DND-41 (cell line): ENCODE measurements around the gene RAB11FIP5.

Experiments
- ATAC-seq: fragments of 200-7000 bp; cut with Tn5 transposase; 3 replicates; pipeline ENCODE4 v1.9.1; 2021; ENCODE audit warnings: low read depth; ENCODE audit not compliant: insufficient read depth
- DNase-seq: peaks from one replicate; pipeline ENCODE4 v3.0.0-alpha.2; 2020
- H2AFZ ChIP-seq: 2 replicates; pipeline ENCODE4 v1.6.0; 2012; ENCODE audit warnings: low read depth, low read length
- H3K27ac ChIP-seq: 2 replicates; pipeline ENCODE4 v1.5.1; 2012; ENCODE audit warnings: low read length, inconsistent platforms
- H3K27me3 ChIP-seq: fragments of 200-600 bp; sonication (generic); 2 replicates; pipeline ENCODE4 v1.6.0; 2012; ENCODE audit warnings: low read length, mild to moderate bottlenecking, inconsistent platforms; ENCODE audit not compliant: insufficient read depth, poor library complexity
- H3K36me3 ChIP-seq: 2 replicates; pipeline ENCODE4 v1.5.1; 2012; ENCODE audit warnings: low read length, inconsistent platforms; ENCODE audit not compliant: insufficient read depth
- H3K4me1 ChIP-seq: 2 replicates; pipeline ENCODE4 v1.5.1; 2012; ENCODE audit warnings: mild to moderate bottlenecking, low read length; ENCODE audit not compliant: insufficient read depth
- H3K4me2 ChIP-seq: 2 replicates; pipeline ENCODE4 v1.6.0; 2012; ENCODE audit warnings: mild to moderate bottlenecking, moderate library complexity, low read length, inconsistent platforms; ENCODE audit not compliant: insufficient read depth
- H3K4me3 ChIP-seq, 2 experiments: fragments of 200-600 bp in 1 of 2; shearing (Covaris generic) in 1 of 2; 2 replicates each; pipeline ENCODE4 v1.5.1; 2012 to 2016; ENCODE audit warnings: inconsistent platforms in 2 of 2, low read length in 2 of 2, mild to moderate bottlenecking in 2 of 2, low read depth in 1 of 2, moderate library complexity in 1 of 2
- H3K79me2 ChIP-seq: 2 replicates; pipeline ENCODE4 v1.6.0; 2012; ENCODE audit warnings: low read length, inconsistent platforms; ENCODE audit not compliant: insufficient read depth
- H3K9ac ChIP-seq: 2 replicates; pipeline ENCODE4 v1.6.0; 2012; ENCODE audit warnings: low read depth, mild to moderate bottlenecking, inconsistent platforms, low read length, moderate library complexity
- H3K9me3 ChIP-seq: 2 replicates; pipeline ENCODE4 v1.5.1; 2012; ENCODE audit warnings: low read length, moderate library complexity, mild to moderate bottlenecking, inconsistent platforms; ENCODE audit not compliant: insufficient read depth, severe bottlenecking
- H4K20me1 ChIP-seq: 2 replicates; pipeline ENCODE4 v1.6.0; 2012; ENCODE audit warnings: low read length; ENCODE audit not compliant: insufficient read depth
- EZH2 ChIP-seq: IDR thresholded peaks from 3 replicates; pipeline ENCODE4 v1.6.1; 2012; ENCODE audit warnings: borderline replicate concordance, low read depth, mild to moderate bottlenecking, moderate library complexity, low read length, inconsistent platforms; ENCODE audit not compliant: severe bottlenecking
- TF ChIP-seq, protein P1 (sequence below): IDR thresholded peaks from 2 replicates; pipeline ENCODE4 v1.5.1; 2012; ENCODE audit warnings: borderline replicate concordance, low read length, moderate library complexity, mild to moderate bottlenecking; ENCODE audit not compliant: poor library complexity, severe bottlenecking; ENCODE audit errors: extremely low read depth

Gene RAB11FIP5

DNA sequence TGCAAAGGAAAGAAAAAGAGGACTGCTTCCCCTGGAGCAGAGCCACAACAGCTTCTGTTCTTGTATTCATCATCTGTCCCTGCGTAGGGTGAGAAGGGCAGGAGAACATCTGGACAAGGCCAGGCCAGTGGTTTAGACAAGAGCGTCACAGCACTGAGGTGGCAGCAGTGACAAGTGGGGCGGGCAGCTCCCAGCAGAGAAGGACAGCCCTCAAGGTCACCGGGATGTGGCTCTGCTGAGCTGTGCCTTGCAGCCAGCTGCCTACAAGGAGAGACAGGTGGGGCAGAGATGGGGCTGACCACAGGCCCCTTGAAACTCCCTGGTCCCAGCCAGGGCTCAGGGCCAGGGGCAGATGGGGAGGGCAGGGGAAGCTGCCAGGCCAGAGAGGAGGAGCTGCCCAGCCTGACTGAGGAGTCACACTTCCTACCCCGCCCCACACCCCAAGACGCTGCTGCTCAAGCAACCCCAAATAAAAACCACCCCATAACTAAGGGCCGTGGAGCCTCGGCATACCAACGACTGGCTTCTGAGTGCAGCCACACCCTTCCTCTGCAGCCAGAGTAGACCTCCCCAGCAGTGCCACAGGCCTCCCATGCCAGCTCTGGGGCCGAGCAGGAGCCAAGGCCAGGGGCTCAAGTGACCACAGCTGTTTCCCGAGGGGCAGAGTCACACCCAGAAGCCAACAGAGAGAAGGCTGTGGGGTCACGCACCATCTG lies 5.4 kb downstream of the RAB11FIP5 start:
- H3K27me3 ChIP-seq, result peaks cover 5% of the 10 kb centered on the region
- no peaks in the 10 kb centered on the region for H3K79me2 ChIP-seq
- no peaks in the 10 kb centered on the region for H3K4me1 ChIP-seq
- no peak for TF ChIP-seq EZH2
- TF ChIP-seq, protein P1, sequence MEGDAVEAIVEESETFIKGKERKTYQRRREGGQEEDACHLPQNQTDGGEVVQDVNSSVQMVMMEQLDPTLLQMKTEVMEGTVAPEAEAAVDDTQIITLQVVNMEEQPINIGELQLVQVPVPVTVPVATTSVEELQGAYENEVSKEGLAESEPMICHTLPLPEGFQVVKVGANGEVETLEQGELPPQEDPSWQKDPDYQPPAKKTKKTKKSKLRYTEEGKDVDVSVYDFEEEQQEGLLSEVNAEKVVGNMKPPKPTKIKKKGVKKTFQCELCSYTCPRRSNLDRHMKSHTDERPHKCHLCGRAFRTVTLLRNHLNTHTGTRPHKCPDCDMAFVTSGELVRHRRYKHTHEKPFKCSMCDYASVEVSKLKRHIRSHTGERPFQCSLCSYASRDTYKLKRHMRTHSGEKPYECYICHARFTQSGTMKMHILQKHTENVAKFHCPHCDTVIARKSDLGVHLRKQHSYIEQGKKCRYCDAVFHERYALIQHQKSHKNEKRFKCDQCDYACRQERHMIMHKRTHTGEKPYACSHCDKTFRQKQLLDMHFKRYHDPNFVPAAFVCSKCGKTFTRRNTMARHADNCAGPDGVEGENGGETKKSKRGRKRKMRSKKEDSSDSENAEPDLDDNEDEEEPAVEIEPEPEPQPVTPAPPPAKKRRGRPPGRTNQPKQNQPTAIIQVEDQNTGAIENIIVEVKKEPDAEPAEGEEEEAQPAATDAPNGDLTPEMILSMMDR, result no peak
- no peak overlapping the region for H3K4me3 ChIP-seq
- H4K20me1 ChIP-seq, result no peaks in the 10 kb centered on the region; the same call in 1 of the 2 replicates
- DNase-seq (no peak), ATAC-seq (no peak)
- H3K4me2 ChIP-seq, result no peak overlapping the region
- H3K9me3 ChIP-seq, result no peaks in the 10 kb centered on the region
- H2AFZ ChIP-seq, result no peak overlapping the region
- no peak overlapping the region for H3K9ac ChIP-seq
- no peaks in the 10 kb centered on the region for H3K36me3 ChIP-seq
- H3K27ac ChIP-seq, result no peak overlapping the region

DNA sequence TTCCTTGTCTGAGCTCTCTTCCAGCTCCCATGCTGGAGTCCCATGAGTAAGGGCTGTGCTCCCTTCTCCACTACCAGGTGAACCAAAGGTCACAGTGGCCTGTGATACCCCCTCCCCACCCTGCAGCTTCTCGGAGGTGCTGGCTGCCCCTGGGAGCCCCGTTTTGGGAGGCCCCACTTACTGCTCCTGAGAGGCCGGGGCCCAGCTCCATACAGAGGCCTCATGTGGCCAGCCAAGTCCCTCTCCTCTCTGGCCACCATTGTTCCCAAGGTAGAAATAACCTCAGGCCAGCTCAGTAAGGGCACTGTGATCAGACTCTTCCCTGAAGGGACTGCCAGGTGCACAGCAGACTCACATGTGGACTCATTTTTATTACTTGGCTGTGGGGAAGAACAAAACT lies 6.0 kb downstream of the RAB11FIP5 start:
- Histone ChIP-seq H3K4me1 (no peaks in the 10 kb centered on the region), H3K4me2 (no peak overlapping the region), H2AFZ (no peak overlapping the region), H3K27ac (no peak overlapping the region), H3K27me3 (peaks cover 5% of the 10 kb centered on the region), H3K79me2 (no peaks in the 10 kb centered on the region), H3K4me3 (no peak overlapping the region), H3K36me3 (no peaks in the 10 kb centered on the region), H3K9ac (no peak overlapping the region), H3K9me3 (no peaks in the 10 kb centered on the region), H4K20me1 (no peaks in the 10 kb centered on the region; the same call in 1 of the 2 replicates)
- no peak for TF ChIP-seq EZH2
- TF ChIP-seq, protein P1, result no peak
- DNase-seq (no peak), ATAC-seq (no peak)

DNA sequence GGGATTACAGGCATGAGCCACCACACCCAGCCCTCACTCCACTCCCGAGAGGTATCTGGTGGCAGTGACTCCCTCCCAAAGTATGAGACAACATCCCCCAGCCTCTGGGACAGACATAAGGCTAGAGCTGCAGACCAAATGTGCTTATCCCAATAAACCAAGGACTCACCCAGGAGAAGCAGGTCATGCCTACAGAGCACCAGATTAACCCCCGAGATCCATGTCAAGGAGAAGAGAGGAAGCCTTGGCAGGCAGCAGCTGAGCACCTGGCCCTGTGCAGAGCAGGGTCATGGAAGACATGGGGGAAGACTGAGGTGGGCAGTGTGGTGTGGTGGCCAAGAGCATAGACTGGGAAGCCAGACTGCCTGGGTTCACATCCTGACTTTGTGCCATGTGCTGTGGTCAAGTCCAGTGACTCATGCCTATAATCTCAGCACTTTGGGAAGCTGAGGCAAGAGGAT lies 7.2 kb downstream of the RAB11FIP5 start:
- H3K4me1 ChIP-seq, result no peaks in the 10 kb centered on the region
- H3K27ac ChIP-seq, result no peak overlapping the region
- no peak overlapping the region for H2AFZ ChIP-seq
- no peak for TF ChIP-seq EZH2
- TF ChIP-seq, protein P1, result no peak
- no peaks in the 10 kb centered on the region for H3K9me3 ChIP-seq
- H3K9ac ChIP-seq, result no peak overlapping the region
- H3K4me2 ChIP-seq, result no peak overlapping the region
- no peak overlapping the region for H3K4me3 ChIP-seq
- peaks cover 2% of the 10 kb centered on the region for H3K27me3 ChIP-seq
- DNase-seq (no peak), ATAC-seq (no peak)
- no peaks in the 10 kb centered on the region for H3K36me3 ChIP-seq
- no peaks in the 10 kb centered on the region for H3K79me2 ChIP-seq
- H4K20me1 ChIP-seq, result no peaks in the 10 kb centered on the region; the same call in 1 of the 2 replicates
